Heart right ventricle (tissue), 16 donors: ENCODE data around the gene POLR2L. TPM values are rescaled to one million over a fixed set of nuclear protein-coding genes. Genes with fewer than 3 reads are reported as not detected.

Experiments
- ATAC-seq, 8 donors: fragments of 200-7000 bp; cut with Tn5 transposase; one replicate each; pipeline ENCODE4 v1.9.1; 2020; ENCODE audit warnings: mild to moderate bottlenecking in 8 of 8, moderate library complexity in 8 of 8, moderate number of reproducible peaks in 1 of 8
- DNase-seq, 2 donors: peaks; one replicate each; pipeline ENCODE4 v3.0.0-alpha.2; 2020
- H3K27ac ChIP-seq, 10 donors: fragments of 200-600 bp; sonication (generic) in 2 of 10; one replicate each; pipeline versions ENCODE4 v1.5.0 to v1.8.0; 2020 to 2022; ENCODE audit warnings: mild to moderate bottlenecking in 3 of 10
- H3K27me3 ChIP-seq, 7 donors: fragments of 200-600 bp; one replicate each; pipeline ENCODE4 v1.8.0; 2021 to 2022; ENCODE audit warnings: mild to moderate bottlenecking in 2 of 7
- H3K36me3 ChIP-seq, 9 donors: fragments of 200-600 bp; sonication (generic) in 1 of 9; one replicate each; pipeline versions ENCODE4 v1.5.0 to v1.8.0; 2020 to 2022; ENCODE audit warnings: mild to moderate bottlenecking in 2 of 9
- H3K4me1 ChIP-seq, 9 donors: fragments of 200-600 bp; sonication (generic) in 1 of 9; one replicate each; pipeline versions ENCODE4 v1.5.0 to v1.8.0; 2020 to 2022; ENCODE audit warnings: mild to moderate bottlenecking in 4 of 9
- H3K4me3 ChIP-seq, 10 donors: fragments of 200-600 bp; sonication (generic) in 2 of 10; one replicate each; pipeline versions ENCODE4 v1.5.0 to v1.8.0; 2020 to 2022; ENCODE audit warnings: mild to moderate bottlenecking in 7 of 10, moderate library complexity in 2 of 10
- H3K9me3 ChIP-seq, 11 donors: fragments of 200-600 bp in 10 of 11; sonication (generic) in 2 of 11; one replicate each; pipeline versions ENCODE4 v1.5.0 to v1.8.0; 2013 to 2022; ENCODE audit warnings: mild to moderate bottlenecking in 2 of 11, control low read depth in 1 of 11, moderate library complexity in 1 of 11
- CTCF ChIP-seq, 9 donors: fragments of 200-600 bp; sonication (generic) in 2 of 9; IDR thresholded peaks; one replicate each; pipeline versions ENCODE4 v1.5.0 to v1.8.0; 2021 to 2022; ENCODE audit warnings: antibody characterized with exemption in 9 of 9, mild to moderate bottlenecking in 5 of 9, moderate library complexity in 1 of 9
- WGBS, 2 donors: extraction: QIAGEN DNeasy Blood & Tissue Kit; methylation state at CpG; one replicate each; pipeline ENCODE4 v1.1.7; 2013; ENCODE audit warnings: inconsistent platforms in 1 of 2; 5-methylcytosine and 5-hydroxymethylcytosine counted together
- intact Hi-C, 10 donors: fragments of 100-400 bp; cut with DNase I; formaldehyde crosslinking; loops; one replicate each; pipeline versions ENCODE4 v1.11.1 to v1.14.2; 2022
- polyA plus RNA-seq, 2 donors: library from polyadenylated mRNA; stranded (reverse); fragments of 200-250 nt; gene quantifications; one replicate each; pipeline ENCODE4 v1.2.3, GENCODE V29; 2013
- total RNA-seq, 10 donors: library from RNA; stranded (reverse); fragmentation: NEBNext Ultra II Directional in 3 of 10; extraction: Animal tissue kit (Norgen Biotek cat#: 25700) in 3 of 10; gene quantifications; one replicate each; pipeline versions ENCODE4 v1.2.1 to v1.2.4, GENCODE V29; 2021 to 2023
- donor health status: Arrhythmogenic right ventricular cardiomyopathy.
- donor health status: ischemic (EF 13 %, LVEDD 7.1; RV severe dilation, severe dysfunction).
- donor health status: healthy with polysubstance abuse.
- donor health status: DM: no; HTN: yes; CAD: no.
- donor health status: DM: no; HTN: no; CAD: no.
- donor health status: ischemic (EF 25% LVEDD 6.9; RV normal size, moderate dysfunction).
- donor health status: ischemic (EF 25% LVEDD 5.7; RV mildly dilated, moderate dysfunction).
- donor health status: healthy.
- donor health status: DM: yes; HTN: yes; CAD: no.
- donor health status: Ischemic cardiomyopathy.
- donor health status: ischemic (EF 35%, LVEDD 5.7; RV mildly dilated, moderate dysfunction).
- donor health status: nonischemic (EF 11% LVEDD 7.7; RV severe dilation, severe dysfunction).
- donor health status: DM: yes; HTN: yes; CAD: no.
- donor health status: PGD.
- donor health status: ischemic (EF 29% LVEDD 5.4; RV normal size, mild dysfunction).
- donor health status: nonischemic (EF 23%, LVEDD 6.1; RV moderate dilation, normal function).

POLR2L gene
- total and polyA plus RNA-seq, 12 donors: 148 to 279 (median 234) TPM

GRCh38 chr11:884578-885070 is 42.3 kb upstream of the POLR2L start:
- intact Hi-C loops: no loop called here
- Histone ChIP-seq H3K4me1 (no peaks in the 10 kb centered on the region), H3K9me3 (no peaks in the 10 kb centered on the region), H3K36me3 (peaks cover 0 to 71% (median 0%) of the 10 kb centered on the region in 9 donors), H3K27me3 (no peaks in the 10 kb centered on the region), H3K4me3 (no peak overlapping the region), H3K27ac (no peak overlapping the region)
- ATAC-seq (no peak), DNase-seq (no peak)
- WGBS, 2 donors: 87 to 88% methylated on average over 16 of the region's 16 CpGs
- TF ChIP-seq CTCF (IDR thresholded peaks at IDR 0.05): no peak

- no peak for TF ChIP-seq CTCF (IDR thresholded peaks at IDR 0.05)
- H3K4me1 ChIP-seq: no peaks in the 10 kb centered on the region
- DNase-seq (no peak), ATAC-seq (peak in 1 of 8 donors; percentile 14)
- H3K27ac ChIP-seq: no peak overlapping the region
- no peak overlapping the region for H3K4me3 ChIP-seq
- intact Hi-C loops: no loop called here
- WGBS, 2 donors: 88 to 90% methylated on average over 10 of the region's 10 CpGs
- H3K27me3 ChIP-seq: no peaks in the 10 kb centered on the region
- peaks cover 0 to 76% (median 0%) of the 10 kb centered on the region in 9 donors for H3K36me3 ChIP-seq
- no peaks in the 10 kb centered on the region for H3K9me3 ChIP-seq
Measured at GRCh38 chr11:883527-883926, 41.2 kb upstream of the POLR2L start.

- WGBS, 2 donors: 89 to 95% methylated on average over 11 to 14 of the region's 14 CpGs
- TF ChIP-seq CTCF (IDR thresholded peaks at IDR 0.05): no peak
- intact Hi-C loops: no loop called here
- H3K27ac ChIP-seq: no peak overlapping the region
- H3K4me3 ChIP-seq: no peak overlapping the region
- ATAC-seq (no peak), DNase-seq (no peak)
- H3K4me1 ChIP-seq: no peaks in the 10 kb centered on the region
- peaks cover 0 to 66% (median 0%) of the 10 kb centered on the region in 9 donors for H3K36me3 ChIP-seq
- no peaks in the 10 kb centered on the region for H3K9me3 ChIP-seq
- no peaks in the 10 kb centered on the region for H3K27me3 ChIP-seq
Measured at GRCh38 chr11:882596-882995, 40.3 kb upstream of the POLR2L start.

- DNase-seq: no peak
- Histone ChIP-seq H3K36me3 (peaks cover 0 to 52% (median 0%) of the 10 kb centered on the region in 9 donors), H3K4me1 (peaks cover 0 to 10% (median 0%) of the 10 kb centered on the region in 9 donors), H3K27me3 (no peaks in the 10 kb centered on the region), H3K4me3 (no peak overlapping the region), H3K27ac (no peak overlapping the region), H3K9me3 (no peaks in the 10 kb centered on the region)
- no peak for ATAC-seq
- TF ChIP-seq CTCF (IDR thresholded peaks at IDR 0.05): no peak
- 91 to 94% methylated on average over 14 of the region's 14 CpGs for WGBS, 2 donors
- intact Hi-C loops: no loop called here
Measured at GRCh38 chr11:880447-880846, 38.1 kb upstream of the POLR2L start.
